Spleen (tissue), 7 donors: Measurements from ENCODE around the gene RARG.

Source experiments
- POLR2A ChIP-seq, 3 donors: fragments of 450-650 bp; IDR thresholded peaks; one replicate each; pipeline ENCODE4 v1.5.1; 2017; ENCODE audit warnings: antibody characterized with exemption in 3 of 3, mild to moderate bottlenecking in 1 of 3
- POLR2AphosphoS5 ChIP-seq, 3 donors: sonication (generic); formaldehyde crosslinking; IDR thresholded peaks; one replicate each; pipeline ENCODE4 v1.5.1; 2017; ENCODE audit warnings: antibody characterized with exemption in 3 of 3
- TF ChIP-seq, protein P1 (sequence below), 11 experiments: fragments of 200-600 bp in 7 of 11; fragments of 450-650 bp in 4 of 11; sonication (generic) in 4 of 11; IDR thresholded peaks in 8 of 11; conservative IDR thresholded peaks in 3 of 11; 1 replicate in 7 of 11; 2 replicates in 4 of 11; pipeline versions ENCODE4 v1.4.0 to v1.8.0; 2016 to 2021; ENCODE audit warnings: antibody characterized with exemption in 11 of 11, inconsistent platforms in 4 of 11, mild to moderate bottlenecking in 1 of 11
- donor health status: DM: no; HTN: no; CAD: no; lungs with moderate emphysema.
- donor health status: DM: no; HTN: no; CAD: no.
- donor health status: DM: no; HTN: no; CAD: no.

DNA sequence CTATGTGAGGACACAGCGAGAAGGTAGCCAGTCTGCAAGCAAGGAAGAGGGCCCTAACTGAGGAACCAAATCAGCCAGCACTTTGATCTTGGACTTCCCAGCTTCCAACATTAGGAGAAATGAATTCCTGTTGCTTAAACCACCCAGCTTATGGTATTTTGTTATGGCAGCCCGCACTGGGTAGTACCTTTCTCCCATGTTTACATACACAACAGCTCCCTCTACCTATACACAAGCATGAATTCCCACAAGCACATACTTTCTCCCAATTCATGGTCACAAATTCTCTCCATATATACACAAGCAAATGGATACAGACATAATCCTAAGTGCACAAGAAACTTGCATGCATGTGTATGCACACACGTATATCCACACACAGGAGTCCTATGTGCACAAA lies 32.3 kb downstream of the RARG start:
- no peak for TF ChIP-seq POLR2A (IDR thresholded peaks at IDR 0.05)
- TF ChIP-seq, protein P1, sequence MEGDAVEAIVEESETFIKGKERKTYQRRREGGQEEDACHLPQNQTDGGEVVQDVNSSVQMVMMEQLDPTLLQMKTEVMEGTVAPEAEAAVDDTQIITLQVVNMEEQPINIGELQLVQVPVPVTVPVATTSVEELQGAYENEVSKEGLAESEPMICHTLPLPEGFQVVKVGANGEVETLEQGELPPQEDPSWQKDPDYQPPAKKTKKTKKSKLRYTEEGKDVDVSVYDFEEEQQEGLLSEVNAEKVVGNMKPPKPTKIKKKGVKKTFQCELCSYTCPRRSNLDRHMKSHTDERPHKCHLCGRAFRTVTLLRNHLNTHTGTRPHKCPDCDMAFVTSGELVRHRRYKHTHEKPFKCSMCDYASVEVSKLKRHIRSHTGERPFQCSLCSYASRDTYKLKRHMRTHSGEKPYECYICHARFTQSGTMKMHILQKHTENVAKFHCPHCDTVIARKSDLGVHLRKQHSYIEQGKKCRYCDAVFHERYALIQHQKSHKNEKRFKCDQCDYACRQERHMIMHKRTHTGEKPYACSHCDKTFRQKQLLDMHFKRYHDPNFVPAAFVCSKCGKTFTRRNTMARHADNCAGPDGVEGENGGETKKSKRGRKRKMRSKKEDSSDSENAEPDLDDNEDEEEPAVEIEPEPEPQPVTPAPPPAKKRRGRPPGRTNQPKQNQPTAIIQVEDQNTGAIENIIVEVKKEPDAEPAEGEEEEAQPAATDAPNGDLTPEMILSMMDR (IDR thresholded peaks at IDR 0.05 in 8 of 11, conservative IDR thresholded peaks at IDR 0.05 in 3 of 11) = no peak
- no peak for TF ChIP-seq POLR2AphosphoS5 (IDR thresholded peaks at IDR 0.05)
